Measurements from ENCODE around the gene HSF5.
A peak's percentile ranks its signal among the peaks of the same experiment; 100 is the strongest.

The HSF5 gene

GRCh38 chr17:58413684-58414083, 74.5 kb downstream of the HSF5 start:
- Histone ChIP-seq H3K9ac (ENCODE audit: low read length) (no peak overlapping the region), H3K9me3 (ENCODE audit: control insufficient read depth, low read length) (no peaks in the 10 kb centered on the region), H3K27ac (ENCODE audit: low read length, poor library complexity, severe bottlenecking) (no peak overlapping the region), H3K23ac (ENCODE audit: low read length in 2 of 2) (no peak overlapping the region), H3K18ac (ENCODE audit: low read depth in 1 of 2, low read length in 2 of 2) (no peak overlapping the region), H4K91ac (ENCODE audit: low read length) (no peak overlapping the region), H2BK15ac (ENCODE audit: low read depth, poor library complexity, severe bottlenecking) (no peak overlapping the region), H3K36me3 (ENCODE audit: control insufficient read depth in 1 of 2, insufficient read depth in 2 of 2, low read depth in 1 of 2, low read length in 2 of 2) (no peaks in the 10 kb centered on the region), H3K4ac (ENCODE audit: low read depth in 1 of 2, low read length in 2 of 2) (no peak overlapping the region), H3K4me2 (ENCODE audit: low read length, poor library complexity, severe bottlenecking) (no peak overlapping the region), H2BK120ac (ENCODE audit: low read depth, low read length) (no peak overlapping the region), H3K4me3 (ENCODE audit: insufficient read depth in 1 of 2, low read depth in 1 of 2, low read length in 2 of 2) (no peak overlapping the region), H2AK5ac (ENCODE audit: low read length, severe bottlenecking) (no peak overlapping the region), H2BK12ac (ENCODE audit: low read length in 2 of 2) (no peak overlapping the region), H3K27me3 (ENCODE audit: control insufficient read depth in 1 of 2, insufficient read depth in 1 of 2, low read length in 2 of 2) (peaks cover 0 to 4% of the 10 kb centered on the region in 2 experiments), H2AFZ (ENCODE audit: low read depth, low read length) (no peak overlapping the region), H3K79me1 (replicated peaks; ENCODE audit: low read length, poor library complexity, severe bottlenecking) (no peaks in the 10 kb centered on the region), H2BK5ac (ENCODE audit: low read depth, low read length, poor library complexity, severe bottlenecking) (no peak overlapping the region), H3K4me1 (ENCODE audit: control insufficient read depth, insufficient read depth, low read depth, low read length) (no peaks in the 10 kb centered on the region), H4K8ac (ENCODE audit: low read length) (no peak overlapping the region), H3K14ac (ENCODE audit: low read length in 2 of 2) (no peak overlapping the region)
- no peak for DNase-seq
- WGBS: 89% methylated on average over 2 of the region's 2 CpGs

GRCh38 chr17:58412961-58413586, 75.1 kb downstream of the HSF5 start:
- peaks cover 0 to 4% of the 10 kb centered on the region in 2 experiments for H3K27me3 ChIP-seq (ENCODE audit: control insufficient read depth in 1 of 2, insufficient read depth in 1 of 2, low read length in 2 of 2)
- no peak overlapping the region for H2BK15ac ChIP-seq (ENCODE audit: low read depth, poor library complexity, severe bottlenecking)
- H2AK5ac ChIP-seq (ENCODE audit: low read length, severe bottlenecking): no peak overlapping the region
- H3K23ac ChIP-seq (ENCODE audit: low read length in 2 of 2): no peak overlapping the region
- H4K91ac ChIP-seq (ENCODE audit: low read length): no peak overlapping the region
- no peak overlapping the region for H3K4me2 ChIP-seq (ENCODE audit: low read length, poor library complexity, severe bottlenecking)
- no peak overlapping the region for H3K4ac ChIP-seq (ENCODE audit: low read depth in 1 of 2, low read length in 2 of 2)
- H2AFZ ChIP-seq (ENCODE audit: low read depth, low read length): no peak overlapping the region
- no peaks in the 10 kb centered on the region for H3K79me1 ChIP-seq (replicated peaks; ENCODE audit: low read length, poor library complexity, severe bottlenecking)
- no peak overlapping the region for H2BK12ac ChIP-seq (ENCODE audit: low read length in 2 of 2)
- H2BK5ac ChIP-seq (ENCODE audit: low read depth, low read length, poor library complexity, severe bottlenecking): no peak overlapping the region
- no peak overlapping the region for H2BK120ac ChIP-seq (ENCODE audit: low read depth, low read length)
- no peaks in the 10 kb centered on the region for H3K36me3 ChIP-seq (ENCODE audit: control insufficient read depth in 1 of 2, insufficient read depth in 2 of 2, low read depth in 1 of 2, low read length in 2 of 2)
- H4K8ac ChIP-seq (ENCODE audit: low read length): no peak overlapping the region
- no peak overlapping the region for H3K14ac ChIP-seq (ENCODE audit: low read length in 2 of 2)
- H3K18ac ChIP-seq (ENCODE audit: low read depth in 1 of 2, low read length in 2 of 2): no peak overlapping the region
- no peaks in the 10 kb centered on the region for H3K9me3 ChIP-seq (ENCODE audit: control insufficient read depth, low read length)
- H3K27ac ChIP-seq (ENCODE audit: low read length, poor library complexity, severe bottlenecking): no peak overlapping the region
- peak; percentile 25 for DNase-seq
- H3K4me1 ChIP-seq (ENCODE audit: control insufficient read depth, insufficient read depth, low read depth, low read length): no peaks in the 10 kb centered on the region
- no CpG with 5 or more reads among the region's 3 CpGs for WGBS
- H3K9ac ChIP-seq (ENCODE audit: low read length): no peak overlapping the region
- H3K4me3 ChIP-seq (ENCODE audit: insufficient read depth in 1 of 2, low read depth in 1 of 2, low read length in 2 of 2): no peak overlapping the region

GRCh38 chr17:58412064-58412703, 76.0 kb downstream of the HSF5 start:
- H3K4ac ChIP-seq (ENCODE audit: low read depth in 1 of 2, low read length in 2 of 2): no peak overlapping the region
- H3K4me1 ChIP-seq (ENCODE audit: control insufficient read depth, insufficient read depth, low read depth, low read length): no peaks in the 10 kb centered on the region
- H2AFZ ChIP-seq (ENCODE audit: low read depth, low read length): no peak overlapping the region
- no peak overlapping the region for H3K4me2 ChIP-seq (ENCODE audit: low read length, poor library complexity, severe bottlenecking)
- H2BK5ac ChIP-seq (ENCODE audit: low read depth, low read length, poor library complexity, severe bottlenecking): no peak overlapping the region
- H3K9me3 ChIP-seq (ENCODE audit: control insufficient read depth, low read length): no peaks in the 10 kb centered on the region
- no peak overlapping the region for H4K8ac ChIP-seq (ENCODE audit: low read length)
- no peak overlapping the region for H3K14ac ChIP-seq (ENCODE audit: low read length in 2 of 2)
- H3K36me3 ChIP-seq (ENCODE audit: control insufficient read depth in 1 of 2, insufficient read depth in 2 of 2, low read depth in 1 of 2, low read length in 2 of 2): no peaks in the 10 kb centered on the region
- no peak overlapping the region for H2BK15ac ChIP-seq (ENCODE audit: low read depth, poor library complexity, severe bottlenecking)
- H2BK12ac ChIP-seq (ENCODE audit: low read length in 2 of 2): no peak overlapping the region
- H4K91ac ChIP-seq (ENCODE audit: low read length): no peak overlapping the region
- no CpG with 5 or more reads among the region's 1 CpG for WGBS
- H3K27ac ChIP-seq (ENCODE audit: low read length, poor library complexity, severe bottlenecking): no peak overlapping the region
- H2AK5ac ChIP-seq (ENCODE audit: low read length, severe bottlenecking): no peak overlapping the region
- no peak overlapping the region for H3K23ac ChIP-seq (ENCODE audit: low read length in 2 of 2)
- no peak overlapping the region for H3K4me3 ChIP-seq (ENCODE audit: insufficient read depth in 1 of 2, low read depth in 1 of 2, low read length in 2 of 2)
- H3K18ac ChIP-seq (ENCODE audit: low read depth in 1 of 2, low read length in 2 of 2): no peak overlapping the region
- no peak overlapping the region for H2BK120ac ChIP-seq (ENCODE audit: low read depth, low read length)
- H3K9ac ChIP-seq (ENCODE audit: low read length): no peak overlapping the region
- DNase-seq: no peak
- H3K27me3 ChIP-seq (ENCODE audit: control insufficient read depth in 1 of 2, insufficient read depth in 1 of 2, low read length in 2 of 2): peaks cover 0 to 4% of the 10 kb centered on the region in 2 experiments
- no peaks in the 10 kb centered on the region for H3K79me1 ChIP-seq (replicated peaks; ENCODE audit: low read length, poor library complexity, severe bottlenecking)

- DNase-seq: no peak
- no peak overlapping the region for H2AFZ ChIP-seq (ENCODE audit: low read depth, low read length)
- no CpG with 5 or more reads among the region's 1 CpG for whole genome bisulfite sequencing
These were observed 76.8 kb downstream of the HSF5 start for GRCh38 chr17:58411408-58411894.

More at GRCh38 chr17:58411408-58411894, 76.8 kb downstream of the HSF5 start:
- H2BK120ac ChIP-seq (ENCODE audit: low read depth, low read length): no peak overlapping the region
- H2AK5ac ChIP-seq (ENCODE audit: low read length, severe bottlenecking): no peak overlapping the region
- no peak overlapping the region for H3K9ac ChIP-seq (ENCODE audit: low read length)
- H3K4ac ChIP-seq (ENCODE audit: low read depth in 1 of 2, low read length in 2 of 2): no peak overlapping the region
- no peak overlapping the region for H3K4me3 ChIP-seq (ENCODE audit: insufficient read depth in 1 of 2, low read depth in 1 of 2, low read length in 2 of 2)
- H3K36me3 ChIP-seq (ENCODE audit: control insufficient read depth in 1 of 2, insufficient read depth in 2 of 2, low read depth in 1 of 2, low read length in 2 of 2): no peaks in the 10 kb centered on the region
- H2BK5ac ChIP-seq (ENCODE audit: low read depth, low read length, poor library complexity, severe bottlenecking): no peak overlapping the region
- no peak overlapping the region for H3K18ac ChIP-seq (ENCODE audit: low read depth in 1 of 2, low read length in 2 of 2)
- H2BK15ac ChIP-seq (ENCODE audit: low read depth, poor library complexity, severe bottlenecking): no peak overlapping the region
- H3K79me1 ChIP-seq (replicated peaks; ENCODE audit: low read length, poor library complexity, severe bottlenecking): no peaks in the 10 kb centered on the region
- no peak overlapping the region for H2BK12ac ChIP-seq (ENCODE audit: low read length in 2 of 2)
- H3K9me3 ChIP-seq (ENCODE audit: control insufficient read depth, low read length): no peaks in the 10 kb centered on the region
- no peaks in the 10 kb centered on the region for H3K4me1 ChIP-seq (ENCODE audit: control insufficient read depth, insufficient read depth, low read depth, low read length)
- H4K8ac ChIP-seq (ENCODE audit: low read length): no peak overlapping the region
- H3K27me3 ChIP-seq (ENCODE audit: control insufficient read depth in 1 of 2, insufficient read depth in 1 of 2, low read length in 2 of 2): peaks cover 0 to 4% of the 10 kb centered on the region in 2 experiments
- no peak overlapping the region for H3K27ac ChIP-seq (ENCODE audit: low read length, poor library complexity, severe bottlenecking)
- H3K14ac ChIP-seq (ENCODE audit: low read length in 2 of 2): no peak overlapping the region
- no peak overlapping the region for H4K91ac ChIP-seq (ENCODE audit: low read length)
- no peak overlapping the region for H3K23ac ChIP-seq (ENCODE audit: low read length in 2 of 2)
- H3K4me2 ChIP-seq (ENCODE audit: low read length, poor library complexity, severe bottlenecking): no peak overlapping the region
